Stimulated activated effector memory CD8-positive, alpha-beta T cell treated with anti-CD3 and anti-CD28 coated beads, Interleukin-12 subunit alpha, Interleukin-12 subunit beta, amount 100 ng/mL, for 72 hours (primary cell): Measurements from ENCODE around the gene PACS1.
"Not testable (repeated sequence)": the region's sequence is repeated elsewhere in the genome, so short reads cannot be mapped to it uniquely, and the experiment has no call there.

ENCODE experiments used
- ATAC-seq: fragments of 150-1000 bp; cut with Tn5 transposase; 2 replicates; pipeline ENCODE4 v1.10.0; 2021
- DNase-seq, 2 donors: peaks; one replicate each; pipeline ENCODE4 v3.0.0; 2021 to 2022; ENCODE audit warnings: low spot score in 2 of 2
- H3K27ac Mint-ChIP-seq: one replicate; pipeline ENCODE4 v1.8.0; 2022; ENCODE audit warnings: mild to moderate bottlenecking, mixed read lengths
- H3K36me3 Mint-ChIP-seq: one replicate; pipeline ENCODE4 v1.8.0; 2022; ENCODE audit warnings: mild to moderate bottlenecking, mixed read lengths
- H3K4me1 Mint-ChIP-seq: one replicate; pipeline ENCODE4 v1.8.0; 2022; ENCODE audit warnings: mixed read lengths
- H3K4me3 Mint-ChIP-seq: one replicate; pipeline ENCODE4 v1.8.0; 2022; ENCODE audit warnings: mild to moderate bottlenecking, mixed read lengths
- H3K9me3 Mint-ChIP-seq: one replicate; pipeline ENCODE4 v1.8.0; 2022; ENCODE audit warnings: mixed read lengths

PACS1 gene

GRCh38 chr11:66080055-66080817 lies 10.2 kb downstream of the PACS1 start:
- H3K4me1 Mint-ChIP-seq = peaks cover 72% of the 10 kb centered on the region
- H3K36me3 Mint-ChIP-seq = peaks cover 42% of the 10 kb centered on the region
- ATAC-seq (peak; percentile 74), DNase-seq (peak in 1 of 2 donors; percentile 63)
- H3K9me3 Mint-ChIP-seq = no peaks in the 10 kb centered on the region
- H3K4me3 Mint-ChIP-seq = peak overlapping the region; percentile 69
- H3K27ac Mint-ChIP-seq = peak overlapping the region; percentile 92

- DNase-seq (peak in 1 of 2 donors; percentile 71), ATAC-seq (peak; percentile 93)
- Mint-ChIP-seq H3K4me1 (peaks cover 72% of the 10 kb centered on the region), H3K36me3 (peaks cover 29% of the 10 kb centered on the region), H3K9me3 (no peaks in the 10 kb centered on the region), H3K27ac (peak overlapping the region; percentile 92), H3K4me3 (peak overlapping the region; percentile 69)
Observed at GRCh38 chr11:66081505-66081904, 11.4 kb downstream of the PACS1 start.

GRCh38 chr11:66082946-66083698 lies 13.1 kb downstream of the PACS1 start:
- peaks cover 70% of the 10 kb centered on the region for H3K4me1 Mint-ChIP-seq
- peaks cover 15% of the 10 kb centered on the region for H3K36me3 Mint-ChIP-seq
- ATAC-seq = no peak
- no peaks in the 10 kb centered on the region for H3K9me3 Mint-ChIP-seq
- H3K4me3 Mint-ChIP-seq = no peak overlapping the region
- DNase-seq = no peak
- H3K27ac Mint-ChIP-seq = peak overlapping the region; percentile 72

GRCh38 chr11:66083767-66084166 lies 13.7 kb downstream of the PACS1 start:
- H3K4me3 Mint-ChIP-seq = no peak overlapping the region
- no peak for DNase-seq
- H3K36me3 Mint-ChIP-seq = peaks cover 9% of the 10 kb centered on the region
- peaks cover 68% of the 10 kb centered on the region for H3K4me1 Mint-ChIP-seq
- no peaks in the 10 kb centered on the region for H3K9me3 Mint-ChIP-seq
- peak overlapping the region; percentile 72 for H3K27ac Mint-ChIP-seq
- no peak for ATAC-seq

GRCh38 chr11:66084821-66085475 lies 14.9 kb downstream of the PACS1 start:
- ATAC-seq = no peak
- H3K9me3 Mint-ChIP-seq = no peaks in the 10 kb centered on the region
- DNase-seq = no peak
- peak overlapping the region; percentile 72 for H3K27ac Mint-ChIP-seq
- H3K4me1 Mint-ChIP-seq = peaks cover 58% of the 10 kb centered on the region
- H3K36me3 Mint-ChIP-seq = peaks cover 11% of the 10 kb centered on the region
- H3K4me3 Mint-ChIP-seq = no peak overlapping the region

GRCh38 chr11:66087148-66087908 lies 17.3 kb downstream of the PACS1 start:
- Mint-ChIP-seq H3K4me1 (peaks cover 34% of the 10 kb centered on the region), H3K9me3 (no peaks in the 10 kb centered on the region), H3K4me3 (no peak overlapping the region), H3K36me3 (peaks cover 17% of the 10 kb centered on the region), H3K27ac (no peak overlapping the region)
- no peak for ATAC-seq
- no peak for DNase-seq

- Mint-ChIP-seq H3K4me1 (peaks cover 26% of the 10 kb centered on the region), H3K9me3 (no peaks in the 10 kb centered on the region), H3K4me3 (no peak overlapping the region), H3K27ac (no peak overlapping the region), H3K36me3 (peaks cover 17% of the 10 kb centered on the region)
- DNase-seq = no peak
- ATAC-seq = no peak
Observed at GRCh38 chr11:66089067-66089466, 19.0 kb downstream of the PACS1 start.

- H3K36me3 Mint-ChIP-seq = peaks cover 17% of the 10 kb centered on the region
- H3K4me3 Mint-ChIP-seq = no peak overlapping the region
- H3K27ac Mint-ChIP-seq = peak overlapping the region; percentile 50
- no peak for DNase-seq
- peaks cover 19% of the 10 kb centered on the region for H3K4me1 Mint-ChIP-seq
- ATAC-seq = no peak
- no peaks in the 10 kb centered on the region for H3K9me3 Mint-ChIP-seq
Observed at GRCh38 chr11:66090288-66090687, 20.2 kb downstream of the PACS1 start.

GRCh38 chr11:66092125-66092524 lies 22.1 kb downstream of the PACS1 start:
- H3K4me1 Mint-ChIP-seq = peaks cover 19% of the 10 kb centered on the region
- not testable (repeated sequence) for H3K27ac Mint-ChIP-seq, ATAC-seq, DNase-seq, H3K4me3 Mint-ChIP-seq, H3K9me3 Mint-ChIP-seq
- H3K36me3 Mint-ChIP-seq = peaks cover 17% of the 10 kb centered on the region

- Mint-ChIP-seq H3K36me3 (peaks cover 12% of the 10 kb centered on the region), H3K4me1 (peaks cover 33% of the 10 kb centered on the region), H3K4me3 (peak overlapping the region; percentile 75), H3K27ac (peak overlapping the region; percentile 50)
- ATAC-seq, H3K9me3 Mint-ChIP-seq, DNase-seq: not testable (repeated sequence)
Observed at GRCh38 chr11:66099746-66100145, 29.7 kb downstream of the PACS1 start.

- H3K36me3 Mint-ChIP-seq = peaks cover 12% of the 10 kb centered on the region
- no peaks in the 10 kb centered on the region for H3K9me3 Mint-ChIP-seq
- peak; percentile 95 for ATAC-seq
- H3K4me1 Mint-ChIP-seq = peaks cover 41% of the 10 kb centered on the region
- peak; percentile 20 to 77 for DNase-seq
- peak overlapping the region; percentile 75 for H3K4me3 Mint-ChIP-seq
- peak overlapping the region; percentile 50 for H3K27ac Mint-ChIP-seq
Observed at GRCh38 chr11:66100272-66101065, 30.4 kb downstream of the PACS1 start.

GRCh38 chr11:66101066-66101464 lies 31.0 kb downstream of the PACS1 start:
- H3K36me3 Mint-ChIP-seq = peaks cover 12% of the 10 kb centered on the region
- DNase-seq (no peak), ATAC-seq (peak; percentile 27)
- H3K27ac Mint-ChIP-seq = peak overlapping the region; percentile 50
- H3K4me3 Mint-ChIP-seq = peak overlapping the region; percentile 75
- peaks cover 46% of the 10 kb centered on the region for H3K4me1 Mint-ChIP-seq
- no peaks in the 10 kb centered on the region for H3K9me3 Mint-ChIP-seq

GRCh38 chr11:66104057-66104638 lies 34.1 kb downstream of the PACS1 start:
- Mint-ChIP-seq H3K27ac (peak overlapping the region; percentile 52), H3K9me3 (no peaks in the 10 kb centered on the region), H3K36me3 (peaks cover 6% of the 10 kb centered on the region), H3K4me3 (no peak overlapping the region), H3K4me1 (peaks cover 72% of the 10 kb centered on the region)
- no peak for DNase-seq
- ATAC-seq = no peak
